GM19025 (cell line): ENCODE results near the gene SMOC2.

Experiments used
- ATAC-seq: cut with Tn5 transposase; IDR thresholded peaks from one replicate; pipeline ENCODE4 v1.9.1; 2021; ENCODE audit warnings: mild to moderate bottlenecking, low read depth, moderate library complexity; ENCODE audit not compliant: unreplicated experiment

The SMOC2 gene

DNA sequence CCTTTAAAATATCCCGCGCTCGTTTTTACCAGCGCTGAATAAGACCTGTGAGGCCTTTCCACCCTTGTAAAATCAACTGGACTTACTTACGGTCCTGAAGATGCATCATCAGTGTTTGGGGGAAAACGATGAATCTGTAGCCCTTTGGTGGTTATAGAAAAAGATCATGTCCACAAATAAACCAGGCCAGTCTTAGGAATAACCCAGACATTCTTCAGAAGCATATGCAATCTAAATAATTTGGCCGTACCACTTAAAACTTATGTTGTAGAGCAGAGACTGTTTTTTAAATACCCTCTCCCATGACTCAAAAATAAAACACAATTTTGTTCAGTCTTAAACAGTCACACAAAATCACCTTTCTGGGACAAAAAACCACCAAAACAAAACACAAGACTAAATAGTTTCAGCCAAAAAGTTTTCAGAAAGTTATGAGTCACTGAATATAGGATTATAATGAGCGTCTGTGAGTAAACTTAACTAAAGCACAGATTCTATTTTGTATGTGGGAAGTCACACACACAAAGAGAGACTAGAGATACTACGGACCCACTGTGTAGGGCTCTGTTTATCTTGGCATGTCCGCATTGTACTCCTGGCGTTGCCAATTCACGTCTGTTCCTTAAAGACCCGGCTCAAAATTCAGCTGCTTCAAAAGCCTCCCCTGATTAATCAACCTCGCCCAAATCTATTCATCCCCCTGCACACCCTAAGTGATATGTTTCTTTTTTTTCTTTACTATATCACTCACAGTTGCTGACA, 26.5 kb upstream of the SMOC2 start:
- ATAC-seq = no peak

DNA sequence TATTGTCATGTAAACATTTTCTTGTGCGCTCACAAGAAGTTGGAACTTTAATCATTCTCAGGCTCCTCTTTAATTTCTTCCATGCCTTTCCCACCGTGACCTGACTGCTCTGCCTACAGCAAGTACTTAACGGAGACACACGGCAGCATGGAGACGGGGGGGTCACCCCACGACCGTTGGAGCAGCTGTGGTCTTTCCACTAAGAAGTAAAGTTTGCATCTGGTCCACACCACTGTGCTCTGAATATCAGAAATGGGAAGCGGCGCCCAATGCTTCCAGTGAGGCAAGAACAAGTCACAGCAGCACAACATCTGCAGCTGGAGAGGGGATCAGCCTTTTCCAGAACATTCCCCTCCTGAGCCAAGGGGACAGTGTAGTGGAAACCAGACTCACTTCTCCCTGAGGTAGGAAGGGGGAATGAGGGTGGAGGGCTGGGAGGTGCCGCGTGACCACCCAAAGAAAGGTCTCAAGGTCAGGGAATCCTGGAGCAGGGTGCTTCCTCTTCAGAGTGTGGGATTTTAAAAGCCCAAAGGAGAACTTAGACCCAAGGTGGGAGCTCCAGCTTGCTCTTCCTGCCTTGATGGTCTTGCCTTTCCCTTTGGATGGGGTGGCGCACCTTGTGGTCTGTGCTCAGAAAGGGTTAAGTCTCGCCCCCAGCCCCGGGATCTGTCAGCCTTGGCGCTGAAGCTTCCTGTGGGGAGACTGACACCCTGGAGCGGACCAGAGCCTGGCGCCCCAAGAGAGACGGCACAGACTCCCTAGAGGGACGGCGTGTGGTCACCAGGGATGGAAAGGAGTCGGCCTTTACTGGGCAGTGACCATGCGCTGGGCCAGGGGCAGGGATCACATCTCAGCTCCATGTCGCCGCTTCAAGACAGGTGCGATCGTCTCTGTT, 25.6 kb upstream of the SMOC2 start:
- ATAC-seq = no peak

GRCh38 chr6:168415993-168416530, 24.9 kb upstream of the SMOC2 start:
- ATAC-seq = no peak

DNA sequence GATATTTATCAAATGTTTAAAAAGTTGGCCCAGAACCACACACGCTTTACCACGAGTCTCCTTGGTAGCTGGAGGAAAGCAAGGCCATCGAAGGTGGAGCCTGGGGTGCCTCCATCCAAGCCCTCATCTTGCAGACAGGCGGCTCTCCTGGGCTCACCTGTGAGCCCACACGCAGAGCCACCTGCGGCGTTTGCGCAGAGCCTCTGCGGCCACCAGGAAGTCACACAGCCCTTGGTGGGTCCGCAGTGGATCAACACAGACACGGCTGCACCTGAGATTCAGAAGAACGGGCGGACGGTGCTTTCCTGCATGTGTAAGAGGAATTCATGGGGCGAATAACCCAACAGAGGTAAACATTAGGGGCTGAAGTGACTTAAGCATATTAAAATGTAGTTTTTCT, 24.5 kb upstream of the SMOC2 start:
- no peak for ATAC-seq

GRCh38 chr6:168417191-168417590, 23.8 kb upstream of the SMOC2 start:
- no peak for ATAC-seq

- ATAC-seq = no peak
These were observed 23.1 kb upstream of the SMOC2 start for GRCh38 chr6:168417679-168418557.

GRCh38 chr6:168418711-168419121, 22.3 kb upstream of the SMOC2 start:
- no peak for ATAC-seq

GRCh38 chr6:168419569-168419968, 21.4 kb upstream of the SMOC2 start:
- no peak for ATAC-seq

DNA sequence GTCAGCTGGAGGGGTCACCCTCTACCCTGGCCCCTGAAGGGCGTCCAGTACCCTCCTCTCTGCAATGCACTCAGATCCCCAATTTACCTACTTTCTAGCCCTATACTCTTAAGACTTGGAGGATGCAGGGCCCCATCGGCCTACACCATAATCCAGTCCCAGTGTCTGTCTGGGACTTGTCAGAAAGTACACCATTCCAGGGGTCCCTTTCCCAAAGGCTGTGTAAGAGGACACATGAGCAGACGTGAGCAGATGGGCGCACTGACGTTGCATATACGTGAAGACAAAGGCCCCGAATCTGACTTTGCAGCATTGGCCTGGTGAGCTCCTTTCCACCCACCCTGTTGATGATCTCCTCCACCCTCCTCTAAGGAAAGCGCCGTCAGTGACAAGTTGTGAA, 20.9 kb upstream of the SMOC2 start:
- ATAC-seq = no peak

GRCh38 chr6:168420706-168421105, 20.3 kb upstream of the SMOC2 start:
- ATAC-seq = no peak

DNA sequence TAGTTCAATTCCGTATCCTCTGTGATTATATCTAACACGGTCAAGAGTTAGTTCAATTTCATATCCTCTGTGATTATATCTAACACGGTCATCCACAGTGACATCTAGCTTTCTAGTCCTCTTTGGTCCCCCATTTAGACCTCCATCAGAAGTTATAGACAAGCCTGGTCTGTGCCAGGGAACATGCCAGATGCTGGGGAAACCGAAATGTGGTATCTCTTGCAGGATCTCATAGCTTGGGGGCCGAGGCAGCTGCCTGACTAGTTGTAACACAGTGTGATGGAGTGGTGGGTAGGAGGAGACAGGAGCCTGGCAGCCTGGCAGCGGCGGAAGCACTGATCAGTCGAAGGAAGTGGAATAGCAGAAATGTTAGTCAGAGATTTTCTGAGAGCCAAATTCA, 13.8 kb upstream of the SMOC2 start:
- no peak for ATAC-seq

GRCh38 chr6:168428052-168428826, 12.7 kb upstream of the SMOC2 start:
- no peak for ATAC-seq

- ATAC-seq = no peak
These were observed 12.1 kb upstream of the SMOC2 start for GRCh38 chr6:168428863-168429262.

DNA sequence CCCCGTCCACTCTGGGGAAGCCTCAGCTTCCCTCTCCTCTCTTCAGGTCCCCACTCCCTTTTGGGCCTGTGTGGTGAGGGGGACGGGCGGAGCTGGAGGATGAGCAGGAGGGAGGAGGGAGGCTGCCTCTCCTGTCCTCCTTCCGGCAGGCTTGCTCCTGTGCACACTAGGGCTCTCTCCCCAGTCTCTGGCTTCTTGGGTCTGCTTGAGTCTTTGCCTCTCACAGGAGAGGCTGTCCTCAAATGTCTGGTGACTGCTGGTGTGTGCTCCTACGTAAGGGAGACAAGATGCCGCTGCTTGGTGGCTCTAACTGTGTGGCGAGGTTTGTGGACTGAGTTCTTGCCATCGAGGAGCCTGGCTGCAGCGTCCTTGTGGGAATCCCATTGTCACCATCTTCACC, 8.8 kb upstream of the SMOC2 start:
- ATAC-seq = no peak

- ATAC-seq = no peak
These were observed 7.1 kb upstream of the SMOC2 start for GRCh38 chr6:168433898-168434297.

DNA sequence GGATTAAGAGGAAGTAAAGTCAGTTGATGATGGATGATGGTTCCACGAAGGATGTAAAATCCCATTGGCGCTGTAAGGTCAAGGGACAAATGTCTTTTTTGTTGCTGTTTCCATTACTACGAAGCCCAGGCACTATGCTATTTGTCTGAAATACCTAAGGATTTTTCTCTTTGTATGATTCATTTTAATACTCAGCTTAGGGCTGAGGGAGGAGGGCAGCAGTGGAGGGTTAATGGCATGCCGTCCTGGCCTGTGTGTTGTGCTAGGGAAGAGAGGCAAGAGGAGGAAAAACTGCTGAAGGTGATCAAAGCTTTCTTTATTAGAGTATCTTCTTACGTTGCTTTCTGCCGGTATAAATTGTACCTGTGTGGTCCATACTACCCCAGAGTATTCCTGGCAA, 6.5 kb upstream of the SMOC2 start:
- ATAC-seq = no peak

- no peak for ATAC-seq
These were observed 3.2 kb upstream of the SMOC2 start for GRCh38 chr6:168437751-168438150.

DNA sequence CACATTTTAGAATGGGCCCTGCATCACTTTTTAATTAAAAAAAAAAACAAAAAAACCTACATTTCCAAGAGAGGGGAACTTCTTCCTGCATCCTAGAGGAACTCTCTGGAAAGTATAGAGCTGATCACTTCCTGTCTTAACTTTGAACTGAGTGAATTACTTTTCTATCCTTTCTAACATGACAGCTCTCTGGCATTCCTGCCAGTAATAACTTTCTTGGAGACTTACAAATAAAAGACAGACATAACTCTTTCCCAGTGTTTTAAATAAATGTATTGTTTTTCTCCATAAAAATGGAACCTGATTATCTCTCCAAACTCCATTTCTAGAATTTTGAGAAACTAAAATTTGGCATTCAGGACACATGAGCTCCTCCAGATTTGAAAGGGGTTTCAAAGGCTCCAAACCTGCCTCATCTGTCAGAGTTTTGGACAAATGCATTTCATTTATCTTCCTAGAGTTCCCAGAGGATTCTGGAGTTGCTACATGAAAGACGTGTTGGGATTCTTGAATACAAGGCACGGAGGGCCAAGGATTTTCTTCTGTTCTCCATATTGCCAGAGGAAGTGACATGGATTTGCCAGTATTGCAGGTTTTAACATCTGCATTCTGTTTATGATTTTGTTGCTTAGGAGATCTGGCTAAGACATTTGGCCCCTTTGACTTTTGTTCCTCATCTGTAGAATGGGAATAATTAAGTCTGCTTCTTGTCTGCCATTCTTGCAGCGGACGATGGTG, 2.0 kb upstream of the SMOC2 start:
- no peak for ATAC-seq

GRCh38 chr6:168439794-168440450, 1.1 kb upstream of the SMOC2 start:
- ATAC-seq = no peak
